HG03575 (cell line): Measurements from ENCODE around the gene RAG2.
"Not testable (repeated sequence)": the region's sequence is repeated elsewhere in the genome, so short reads cannot be mapped to it uniquely, and the experiment has no call there.

ENCODE experiments used
- ATAC-seq: cut with Tn5 transposase; IDR thresholded peaks from one replicate; pipeline ENCODE4 v1.9.1; 2021; ENCODE audit not compliant: unreplicated experiment, insufficient number of reproducible peaks, low FRiP score; ENCODE audit errors: extremely low read depth

RAG2 gene

DNA sequence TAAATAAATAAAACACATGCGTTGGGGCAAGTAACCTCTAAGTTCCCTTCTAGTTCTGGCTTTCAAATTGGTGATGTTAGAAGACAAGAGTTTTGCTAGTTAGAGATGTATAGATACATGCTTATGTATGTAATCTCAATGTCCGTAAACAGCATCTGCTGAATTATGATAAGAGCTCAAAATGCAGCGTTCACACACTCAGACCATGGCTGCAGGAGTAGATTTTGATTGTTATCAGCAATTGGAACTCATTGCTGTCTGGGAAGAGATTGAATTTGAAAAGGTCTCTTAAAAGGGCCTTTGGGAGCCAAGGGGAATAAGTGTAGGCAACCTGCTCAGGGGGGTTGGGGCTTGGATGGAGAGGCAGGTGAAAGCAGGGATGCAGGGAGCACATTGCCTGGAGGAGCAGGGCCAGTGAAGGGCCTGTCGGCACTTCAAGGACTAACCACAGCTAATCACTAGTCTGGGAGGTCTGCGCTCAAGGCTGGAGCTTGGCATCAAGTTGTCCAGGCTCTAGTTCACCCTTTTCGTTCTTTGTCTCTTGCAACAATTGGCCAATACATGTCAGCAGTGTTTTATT is 32.9 kb downstream of the RAG2 start:
- no peak for ATAC-seq

DNA sequence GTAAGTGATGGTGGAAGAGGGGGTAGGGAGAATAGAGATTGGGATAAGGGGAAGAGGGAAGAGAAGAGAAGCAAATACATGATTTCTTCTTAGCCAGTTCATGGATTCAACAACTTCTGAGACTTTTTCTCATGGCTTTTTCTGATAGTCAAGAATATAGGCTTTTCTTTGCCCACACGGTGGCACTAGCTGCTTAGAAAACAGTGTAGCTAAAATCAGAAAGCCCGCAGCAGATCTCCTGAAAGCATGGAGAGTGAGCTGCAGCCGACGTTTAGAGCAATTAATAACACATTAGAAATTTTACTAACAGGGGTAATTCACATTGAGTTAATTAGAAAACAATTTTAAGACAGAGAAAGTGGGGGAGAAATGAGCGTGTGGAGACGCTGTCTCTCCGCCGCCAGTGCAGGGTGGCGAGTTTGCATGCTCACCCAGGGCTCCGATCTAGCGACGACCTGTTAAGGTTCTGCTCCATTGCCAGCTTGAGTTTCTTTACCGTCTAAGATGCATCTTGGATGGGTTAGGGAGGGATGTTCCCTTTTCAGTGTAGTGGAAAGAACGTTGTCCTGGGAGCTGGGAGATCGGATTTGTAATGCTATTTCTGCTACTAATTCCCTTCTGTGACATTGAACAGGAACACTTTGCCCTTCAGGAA is 33.5 kb downstream of the RAG2 start:
- ATAC-seq, result no peak

- ATAC-seq, result peak; percentile 86
Measured at GRCh38 chr11:36558571-36559413, 39.2 kb downstream of the RAG2 start.

GRCh38 chr11:36557991-36558390 is 40.0 kb downstream of the RAG2 start:
- no peak for ATAC-seq

DNA sequence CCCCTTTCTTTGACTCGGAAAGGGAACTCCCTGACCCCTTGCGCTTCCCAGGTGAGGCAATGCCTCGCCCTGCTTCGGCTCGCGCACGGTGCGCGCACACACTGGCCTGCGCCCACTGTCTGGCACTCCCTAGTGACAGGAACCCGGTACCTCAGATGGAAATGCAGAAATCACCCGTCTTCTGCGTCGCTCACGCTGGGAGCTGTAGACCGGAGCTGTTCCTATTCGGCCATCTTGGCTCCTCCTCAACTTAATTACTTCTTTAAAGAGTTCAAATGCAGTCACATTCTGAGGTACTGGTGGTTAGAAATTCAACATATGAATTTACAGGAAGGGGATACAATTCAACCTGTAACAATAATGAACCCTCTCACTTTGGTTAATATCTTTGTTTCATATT is 40.6 kb downstream of the RAG2 start:
- ATAC-seq, result not testable (repeated sequence)

GRCh38 chr11:36550385-36551115 is 47.5 kb downstream of the RAG2 start:
- ATAC-seq, result no peak
